ENCODE results near the gene AKAP13.

AKAP13 gene

GRCh38 chr15:85748176-85748575 lies 367.8 kb downstream of the AKAP13 start:
- DNase-seq, result no peak

- DNase-seq, result no peak
These were observed 368.3 kb downstream of the AKAP13 start for GRCh38 chr15:85748729-85749128.

- DNase-seq, result no peak
These were observed 369.1 kb downstream of the AKAP13 start for GRCh38 chr15:85749261-85750151.

GRCh38 chr15:85750319-85751290 lies 370.2 kb downstream of the AKAP13 start:
- DNase-seq, result no peak

GRCh38 chr15:85751291-85752123 lies 371.1 kb downstream of the AKAP13 start:
- no peak for DNase-seq

- DNase-seq, result no peak
These were observed 371.7 kb downstream of the AKAP13 start for GRCh38 chr15:85752124-85752475.

GRCh38 chr15:85752491-85752961 lies 372.1 kb downstream of the AKAP13 start:
- no peak for DNase-seq

GRCh38 chr15:85753261-85753660 lies 372.9 kb downstream of the AKAP13 start:
- no peak for DNase-seq

- no peak for DNase-seq
These were observed 373.5 kb downstream of the AKAP13 start for GRCh38 chr15:85753791-85754452.

GRCh38 chr15:85754989-85755388 lies 374.6 kb downstream of the AKAP13 start:
- DNase-seq, result no peak

GRCh38 chr15:85755471-85755870 lies 375.1 kb downstream of the AKAP13 start:
- no peak for DNase-seq

GRCh38 chr15:85755942-85756341 lies 375.5 kb downstream of the AKAP13 start:
- DNase-seq, result no peak

GRCh38 chr15:85756411-85757072 lies 376.1 kb downstream of the AKAP13 start:
- no peak for DNase-seq

GRCh38 chr15:85757073-85757938 lies 376.9 kb downstream of the AKAP13 start:
- no peak for DNase-seq

GRCh38 chr15:85757939-85758654 lies 377.7 kb downstream of the AKAP13 start:
- no peak for DNase-seq

- DNase-seq, result no peak
These were observed 378.2 kb downstream of the AKAP13 start for GRCh38 chr15:85758655-85758978.

- no peak for DNase-seq
These were observed 379.0 kb downstream of the AKAP13 start for GRCh38 chr15:85759376-85759775.

- no peak for DNase-seq
These were observed 379.6 kb downstream of the AKAP13 start for GRCh38 chr15:85760049-85760448.

- DNase-seq, result no peak
These were observed 380.3 kb downstream of the AKAP13 start for GRCh38 chr15:85760531-85761371.
